OCI-LY3 (cell line): ENCODE results near the gene LDB2.

Source experiments
- H2AFZ ChIP-seq: fragments of 200-600, 300-600 bp; shearing (Covaris generic); 2 replicates; pipeline ENCODE4 v1.6.0; 2014; ENCODE audit warnings: antibody characterized with exemption, low read depth, low read length
- H3K27ac ChIP-seq: fragments of 200-600, 300-600 bp; sonication (generic); 2 replicates; pipeline ENCODE4 v1.5.1; 2014; ENCODE audit warnings: mild to moderate bottlenecking, low read length, moderate library complexity, mixed read lengths
- H3K27me3 ChIP-seq: fragments of 200-600, 300-600 bp; sonication (generic); 2 replicates; pipeline ENCODE4 v1.6.1; 2014; ENCODE audit warnings: low read depth, low read length, mixed read lengths
- H3K36me3 ChIP-seq: fragments of 200-600, 300-600 bp; sonication (generic); replicated peaks from 2 replicates; pipeline ENCODE3; 2014; ENCODE audit warnings: low read depth, low read length, mixed read lengths
- H3K4me1 ChIP-seq: fragments of 300-600, 200-600 bp; sonication (generic); 2 replicates; pipeline ENCODE4 v1.6.1; 2014; ENCODE audit warnings: low read length, mixed read lengths
- H3K4me2 ChIP-seq: fragments of 200-600, 300-600 bp; sonication (generic); 2 replicates; pipeline ENCODE4 v1.6.1; 2014; ENCODE audit warnings: low read length, mixed read lengths
- H3K4me3 ChIP-seq: fragments of 300-600, 200-600 bp; sonication (generic); 2 replicates; pipeline ENCODE4 v1.5.1; 2014; ENCODE audit warnings: antibody characterized with exemption, mild to moderate bottlenecking, low read length, moderate library complexity
- H3K79me2 ChIP-seq: fragments of 300-600, 200-600 bp; shearing (Covaris generic); 2 replicates; pipeline ENCODE4 v1.6.1; 2014; ENCODE audit warnings: mild to moderate bottlenecking, low read length, mixed read lengths
- H3K9ac ChIP-seq: fragments of 300-600, 200-600 bp; shearing (Covaris generic); 2 replicates; pipeline ENCODE4 v1.6.0; 2014; ENCODE audit warnings: mild to moderate bottlenecking, low read length, moderate library complexity
- H3K9me3 ChIP-seq: fragments of 200-600, 300-600 bp; shearing (Covaris generic); 2 replicates; pipeline ENCODE4 v1.6.1; 2014; ENCODE audit warnings: low read length, mixed read lengths; ENCODE audit not compliant: insufficient read depth
- H4K20me1 ChIP-seq: fragments of 200-600, 300-600 bp; sonication (generic); 2 replicates; pipeline ENCODE4 v1.6.1; 2016; ENCODE audit warnings: low read length, mixed read lengths; ENCODE audit not compliant: insufficient read depth
- EZH2phosphoT487 ChIP-seq: fragments of 200-600 bp; shearing (Covaris generic); IDR thresholded peaks from 2 replicates; pipeline ENCODE4 v1.6.1; 2018; ENCODE audit warnings: antibody characterized with exemption, mixed run types, low read depth
- TF ChIP-seq, protein P1 (sequence below): fragments of 200-600, 300-600 bp; sonication (generic); IDR thresholded peaks from 2 replicates; pipeline ENCODE4 v1.5.1; 2014; ENCODE audit warnings: antibody characterized with exemption, low read length, low read depth

The LDB2 gene

DNA sequence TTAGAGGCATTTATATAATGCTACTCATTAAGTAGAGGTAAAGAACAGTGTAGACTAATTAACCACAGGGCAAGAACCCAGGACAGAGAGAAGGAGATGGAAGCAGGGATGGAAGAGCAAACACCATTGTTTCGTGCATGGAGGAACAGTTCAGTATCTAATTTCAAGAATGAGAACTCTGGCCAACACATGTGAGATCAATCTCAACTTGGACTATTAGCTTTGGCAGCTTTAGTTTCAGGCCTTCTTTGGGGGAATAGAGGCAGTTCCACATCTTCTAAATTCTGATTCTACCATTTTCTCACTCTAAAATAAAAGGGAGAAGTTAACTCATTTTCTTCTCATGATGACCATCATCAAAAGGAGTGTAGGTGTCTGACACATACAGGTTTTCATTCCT is 207.0 kb downstream of the LDB2 start:
- Histone ChIP-seq H3K79me2 (no peaks in the 10 kb centered on the region), H3K9me3 (no peaks in the 10 kb centered on the region), H3K27ac (no peak overlapping the region), H3K4me3 (no peak overlapping the region), H3K4me2 (no peak overlapping the region), H3K27me3 (no peaks in the 10 kb centered on the region), H3K4me1 (no peaks in the 10 kb centered on the region), H2AFZ (no peak overlapping the region), H4K20me1 (no peaks in the 10 kb centered on the region), H3K9ac (no peak overlapping the region), H3K36me3 (no peaks in the 10 kb centered on the region)
- TF ChIP-seq, protein P1, sequence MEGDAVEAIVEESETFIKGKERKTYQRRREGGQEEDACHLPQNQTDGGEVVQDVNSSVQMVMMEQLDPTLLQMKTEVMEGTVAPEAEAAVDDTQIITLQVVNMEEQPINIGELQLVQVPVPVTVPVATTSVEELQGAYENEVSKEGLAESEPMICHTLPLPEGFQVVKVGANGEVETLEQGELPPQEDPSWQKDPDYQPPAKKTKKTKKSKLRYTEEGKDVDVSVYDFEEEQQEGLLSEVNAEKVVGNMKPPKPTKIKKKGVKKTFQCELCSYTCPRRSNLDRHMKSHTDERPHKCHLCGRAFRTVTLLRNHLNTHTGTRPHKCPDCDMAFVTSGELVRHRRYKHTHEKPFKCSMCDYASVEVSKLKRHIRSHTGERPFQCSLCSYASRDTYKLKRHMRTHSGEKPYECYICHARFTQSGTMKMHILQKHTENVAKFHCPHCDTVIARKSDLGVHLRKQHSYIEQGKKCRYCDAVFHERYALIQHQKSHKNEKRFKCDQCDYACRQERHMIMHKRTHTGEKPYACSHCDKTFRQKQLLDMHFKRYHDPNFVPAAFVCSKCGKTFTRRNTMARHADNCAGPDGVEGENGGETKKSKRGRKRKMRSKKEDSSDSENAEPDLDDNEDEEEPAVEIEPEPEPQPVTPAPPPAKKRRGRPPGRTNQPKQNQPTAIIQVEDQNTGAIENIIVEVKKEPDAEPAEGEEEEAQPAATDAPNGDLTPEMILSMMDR = no peak
- no peak for TF ChIP-seq EZH2phosphoT487

DNA sequence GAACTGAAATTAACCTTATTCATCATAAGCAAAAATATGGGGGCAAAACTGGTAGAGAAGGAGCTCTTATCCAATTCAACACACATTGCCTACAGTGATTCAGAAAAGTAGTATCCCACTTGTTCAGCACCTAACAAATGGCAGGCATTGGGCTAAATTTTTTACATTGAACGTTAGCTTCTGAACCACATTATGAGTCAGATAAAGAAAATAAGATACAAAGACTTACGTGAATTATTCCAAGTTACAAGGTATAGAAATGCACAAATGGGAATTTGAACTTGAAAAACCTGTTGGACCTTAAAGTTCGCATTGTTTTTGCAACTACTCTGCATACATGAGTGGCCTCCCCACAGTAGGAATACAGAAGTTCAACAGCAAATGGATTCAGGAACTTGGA is 210.6 kb downstream of the LDB2 start:
- H3K79me2 ChIP-seq = no peaks in the 10 kb centered on the region
- H3K4me3 ChIP-seq = no peak overlapping the region
- H3K36me3 ChIP-seq = no peaks in the 10 kb centered on the region
- no peaks in the 10 kb centered on the region for H3K27me3 ChIP-seq
- TF ChIP-seq EZH2phosphoT487 = no peak
- TF ChIP-seq, protein P1 = no peak
- no peak overlapping the region for H3K4me2 ChIP-seq
- no peak overlapping the region for H3K27ac ChIP-seq
- no peak overlapping the region for H3K9ac ChIP-seq
- no peaks in the 10 kb centered on the region for H3K4me1 ChIP-seq
- H4K20me1 ChIP-seq = no peaks in the 10 kb centered on the region
- no peaks in the 10 kb centered on the region for H3K9me3 ChIP-seq
- no peak overlapping the region for H2AFZ ChIP-seq

DNA sequence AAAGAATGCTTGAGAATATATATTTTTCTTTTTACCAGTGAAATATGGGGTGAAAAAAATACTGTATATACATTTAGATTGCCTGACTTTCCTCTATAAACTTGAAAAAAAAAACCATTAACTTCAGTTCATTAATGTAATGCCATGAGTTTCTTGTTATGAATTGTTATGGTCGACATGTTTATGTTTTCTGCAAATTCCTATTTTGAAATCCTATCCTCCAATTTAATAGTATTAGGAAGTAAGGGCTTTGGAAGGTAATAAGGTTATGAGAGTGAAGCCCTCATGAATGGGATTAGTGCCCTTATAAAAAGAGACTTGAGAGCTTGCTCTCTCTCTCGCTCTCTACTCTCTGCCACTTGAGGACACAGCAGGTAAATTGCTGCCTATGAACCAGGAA is 211.4 kb downstream of the LDB2 start:
- Histone ChIP-seq H3K27ac (no peak overlapping the region), H3K9ac (no peak overlapping the region), H3K9me3 (no peaks in the 10 kb centered on the region), H2AFZ (no peak overlapping the region), H3K27me3 (no peaks in the 10 kb centered on the region), H3K4me1 (no peaks in the 10 kb centered on the region), H3K36me3 (no peaks in the 10 kb centered on the region), H3K4me2 (no peak overlapping the region), H3K79me2 (no peaks in the 10 kb centered on the region), H3K4me3 (no peak overlapping the region), H4K20me1 (no peaks in the 10 kb centered on the region)
- no peak for TF ChIP-seq EZH2phosphoT487
- TF ChIP-seq, protein P1 = no peak

DNA sequence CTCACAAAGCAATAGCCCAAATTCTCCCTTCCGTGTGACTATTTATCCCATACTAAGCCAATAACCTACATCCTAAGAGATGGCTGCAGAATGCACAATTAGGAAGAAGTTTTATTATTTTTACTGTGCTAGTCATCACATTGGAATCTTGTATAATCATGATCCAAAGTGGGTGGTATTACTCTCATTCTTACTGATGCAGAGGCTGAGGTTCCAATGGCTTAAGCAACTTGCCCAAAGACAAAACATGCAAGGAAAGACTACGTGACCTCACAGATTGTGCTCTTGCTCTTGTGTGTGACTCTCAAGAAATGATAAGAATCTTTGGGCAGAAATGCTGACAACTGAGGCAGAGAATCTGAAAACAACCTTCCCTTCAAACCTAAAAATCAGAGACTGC is 212.2 kb downstream of the LDB2 start:
- no peaks in the 10 kb centered on the region for H3K79me2 ChIP-seq
- no peak overlapping the region for H3K4me2 ChIP-seq
- no peak overlapping the region for H3K4me3 ChIP-seq
- H4K20me1 ChIP-seq = no peaks in the 10 kb centered on the region
- no peaks in the 10 kb centered on the region for H3K9me3 ChIP-seq
- no peak overlapping the region for H3K9ac ChIP-seq
- no peaks in the 10 kb centered on the region for H3K36me3 ChIP-seq
- H3K27me3 ChIP-seq = no peaks in the 10 kb centered on the region
- H2AFZ ChIP-seq = no peak overlapping the region
- no peak for TF ChIP-seq EZH2phosphoT487
- TF ChIP-seq, protein P1 = no peak
- no peak overlapping the region for H3K27ac ChIP-seq
- no peaks in the 10 kb centered on the region for H3K4me1 ChIP-seq
